ENCODE results near the gene ATM.
"Not testable (repeated sequence)": the region's sequence is repeated elsewhere in the genome, so short reads cannot be mapped to it uniquely, and the experiment has no call there.

The ATM gene

DNA sequence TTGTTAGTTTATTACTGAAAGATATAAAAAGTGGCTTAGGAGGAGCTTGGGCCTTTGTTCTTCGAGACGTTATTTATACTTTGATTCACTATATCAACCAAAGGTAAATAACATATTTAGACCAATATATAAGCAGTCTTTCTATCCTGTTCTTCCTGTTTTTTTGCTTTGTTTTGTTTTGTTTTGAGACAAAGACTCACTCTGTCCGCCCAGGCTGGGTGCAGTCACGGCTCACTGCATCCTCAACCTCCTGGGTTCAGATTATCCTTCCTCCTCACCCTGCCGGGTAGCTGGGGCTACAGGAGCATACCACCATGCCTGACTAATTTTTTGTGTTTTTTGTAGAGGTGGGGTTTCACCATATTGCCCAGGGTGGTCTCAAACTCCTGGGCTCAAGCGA is 66.8 kb downstream of the ATM start:
- DNase-seq, result no peak

DNA sequence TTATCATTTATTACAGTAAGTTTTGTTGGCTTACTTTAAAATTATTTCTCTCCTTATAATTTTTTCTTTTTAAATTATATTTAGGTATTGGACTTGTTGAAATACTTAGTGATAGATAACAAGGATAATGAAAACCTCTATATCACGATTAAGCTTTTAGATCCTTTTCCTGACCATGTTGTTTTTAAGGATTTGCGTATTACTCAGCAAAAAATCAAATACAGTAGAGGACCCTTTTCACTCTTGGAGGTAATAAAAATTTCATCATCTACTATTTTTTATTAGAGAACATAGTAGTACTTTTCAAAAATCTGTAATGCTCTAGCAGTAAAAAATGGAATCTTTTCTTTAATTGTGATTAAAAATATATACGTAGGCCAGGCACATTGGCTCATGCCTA is 70.4 kb downstream of the ATM start:
- DNase-seq, result no peak

DNA sequence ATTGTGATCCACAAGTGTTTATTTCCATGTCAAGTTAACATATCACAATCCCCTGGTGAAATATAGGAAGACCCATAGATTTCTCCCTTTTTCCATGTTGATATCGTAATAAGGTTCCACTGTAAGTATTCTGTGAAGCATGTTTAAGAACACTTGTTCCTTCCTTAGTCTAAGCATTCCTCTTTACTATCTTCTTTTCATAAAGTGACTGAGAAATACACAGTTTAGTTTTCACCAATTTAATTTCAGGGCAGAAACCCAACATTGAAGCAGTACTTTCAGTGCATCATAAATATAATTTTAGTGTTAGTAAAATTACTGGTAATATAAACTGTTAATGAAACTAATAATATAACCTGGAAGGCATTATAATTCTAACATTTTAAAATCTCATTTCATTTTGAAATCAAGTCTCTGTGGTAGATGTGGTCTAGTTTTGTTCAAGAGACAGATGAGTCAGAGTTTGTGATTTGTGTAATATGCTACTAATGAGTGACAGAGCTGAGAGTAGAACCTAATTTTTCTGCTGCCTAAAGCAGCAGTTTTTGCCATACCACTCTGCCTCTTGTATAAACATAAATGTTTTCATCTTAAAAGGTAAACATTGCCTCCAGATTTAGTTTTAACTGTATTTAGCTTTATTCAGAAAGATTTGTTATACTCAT is 79.4 kb downstream of the ATM start:
- DNase-seq, result no peak

DNA sequence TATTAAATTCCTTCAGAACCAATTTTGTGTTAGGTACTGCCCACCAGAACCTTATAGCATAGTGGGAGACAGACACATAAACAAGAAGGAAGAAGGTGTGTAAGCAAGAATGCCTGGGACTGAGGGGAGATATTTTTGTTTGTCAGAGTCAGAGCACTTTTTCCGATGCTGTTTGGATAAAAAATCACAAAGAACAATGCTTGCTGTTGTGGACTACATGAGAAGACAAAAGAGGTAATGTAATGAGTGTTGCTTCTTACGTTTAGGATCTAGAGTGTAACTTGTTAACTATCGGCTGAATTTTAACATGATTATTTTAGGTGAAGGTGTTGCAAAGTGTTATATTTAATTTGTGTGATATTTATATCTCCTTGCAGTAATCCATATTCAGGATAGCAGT is 84.9 kb downstream of the ATM start:
- no peak for DNase-seq

DNA sequence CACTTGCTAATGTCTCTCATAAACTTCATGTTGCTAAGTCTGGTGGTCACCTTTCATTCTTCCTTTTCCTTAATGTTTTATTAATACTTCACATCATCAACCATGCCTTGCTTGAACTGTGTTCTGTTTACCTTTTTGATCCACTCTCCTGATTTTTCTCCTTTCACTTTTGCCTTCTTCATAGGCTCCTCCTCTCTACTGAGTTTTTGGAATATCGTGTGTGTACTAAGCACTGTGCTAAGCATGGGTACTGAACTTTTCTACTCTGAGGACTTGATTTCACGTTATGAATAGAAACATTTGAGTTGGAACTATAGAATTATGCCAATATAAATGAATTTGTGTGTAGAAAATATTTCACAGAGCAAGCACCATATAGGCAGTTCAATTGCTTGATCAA is 90.6 kb downstream of the ATM start:
- no peak for DNase-seq

DNA sequence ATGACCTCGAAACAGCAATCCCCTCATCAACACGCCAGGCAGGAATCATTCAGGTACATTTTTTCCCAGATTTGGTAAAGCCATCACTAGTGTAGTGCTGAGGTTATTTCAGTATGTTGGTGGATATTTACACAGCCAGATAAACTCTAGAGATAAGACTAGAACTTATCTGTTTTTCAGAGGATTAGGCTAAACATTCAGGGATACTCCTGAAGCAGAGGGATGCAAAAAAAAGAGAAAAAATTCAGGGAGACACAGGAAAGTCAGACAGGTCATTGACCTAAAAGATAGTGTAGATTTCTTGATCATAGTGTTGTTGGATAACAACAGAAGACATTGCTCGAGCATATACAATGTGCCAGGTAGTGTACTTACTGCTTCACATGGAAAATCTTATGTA is 93.2 kb downstream of the ATM start:
- no peak for DNase-seq

DNA sequence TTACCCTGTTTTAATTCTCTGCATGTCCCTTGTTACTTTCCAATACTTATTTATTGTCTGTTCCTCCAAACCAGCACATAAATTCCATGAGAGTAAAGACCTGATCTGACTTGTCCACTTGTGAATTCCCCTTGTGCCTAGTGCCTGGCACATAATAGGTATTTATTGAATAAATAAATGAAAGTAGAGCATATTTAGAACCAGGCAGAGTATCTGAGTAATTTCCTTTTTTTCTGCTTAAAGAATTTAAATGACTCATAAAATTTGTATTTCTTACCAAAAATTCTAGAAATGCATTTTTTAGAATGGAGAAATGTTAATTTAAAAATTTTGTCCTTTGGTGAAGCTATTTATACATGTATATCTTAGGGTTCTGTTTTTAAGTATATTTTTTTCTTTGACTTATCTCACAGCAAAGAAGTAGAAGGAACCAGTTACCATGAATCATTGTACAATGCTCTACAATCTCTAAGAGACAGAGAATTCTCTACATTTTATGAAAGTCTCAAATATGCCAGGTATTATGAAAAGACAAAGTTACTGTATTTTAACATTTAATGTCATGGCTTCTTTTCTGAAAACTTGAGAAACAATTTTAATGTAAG is 96.8 kb downstream of the ATM start:
- no peak for DNase-seq

DNA sequence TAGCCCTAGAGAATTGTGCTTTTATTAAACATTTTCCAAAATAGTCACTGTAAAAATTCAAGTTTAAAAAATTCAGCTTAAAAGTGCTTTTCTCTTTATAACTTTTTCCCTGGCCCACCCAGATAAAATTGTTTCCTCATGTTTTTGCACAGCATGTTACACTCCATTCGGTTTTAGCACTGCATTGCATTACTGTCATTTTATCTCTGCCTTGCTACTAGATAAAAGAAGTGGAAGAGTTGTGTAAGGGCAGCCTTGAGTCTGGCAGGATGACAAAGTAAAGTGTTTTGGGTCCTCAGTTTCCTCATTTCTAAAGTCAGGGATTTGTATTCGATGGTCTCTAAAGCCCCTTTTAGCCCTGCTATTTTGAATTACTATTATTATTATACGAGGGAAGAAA is 99.8 kb downstream of the ATM start:
- no peak for DNase-seq

DNA sequence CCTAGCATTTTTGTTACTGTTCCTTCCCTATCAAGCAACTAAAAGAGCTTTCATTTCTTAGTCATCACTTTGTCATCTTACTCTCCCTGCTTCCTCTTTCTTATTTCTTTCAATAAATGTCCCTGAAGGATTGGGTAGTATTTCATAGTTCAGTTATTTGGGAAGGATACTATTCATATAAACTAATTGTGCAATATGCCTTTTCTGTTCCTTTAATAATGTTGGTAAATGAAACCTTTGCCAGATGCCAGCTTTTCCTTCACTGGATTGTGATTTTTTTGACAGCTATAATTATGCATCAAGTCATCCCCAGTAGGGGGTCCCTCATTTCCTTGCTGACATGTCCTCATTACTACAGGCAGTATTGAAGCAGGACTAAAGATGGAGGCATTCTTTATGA is 101.7 kb downstream of the ATM start:
- no peak for DNase-seq

DNA sequence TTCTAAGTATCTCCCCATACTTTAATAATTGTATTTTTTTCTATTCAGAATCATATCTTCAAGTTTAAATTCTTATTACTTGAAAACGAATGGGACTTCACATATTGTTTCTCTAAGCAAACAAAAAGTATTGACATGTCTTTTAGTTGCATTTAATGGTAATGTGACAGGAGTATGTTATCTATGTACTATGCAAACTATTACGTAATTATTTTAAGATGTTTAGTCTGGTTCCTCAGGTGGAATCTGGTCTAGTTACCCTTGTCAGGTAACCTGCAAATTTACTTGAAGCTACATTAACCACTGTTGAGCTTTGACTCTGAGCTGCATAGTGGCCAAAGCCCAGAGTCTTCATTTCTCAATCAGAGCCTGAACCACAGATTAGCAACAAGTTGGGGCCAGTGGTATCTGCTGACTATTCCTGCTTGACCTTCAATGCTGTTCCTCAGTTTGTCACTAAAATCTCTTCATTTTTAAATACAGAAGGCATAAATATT is 110.6 kb downstream of the ATM start:
- DNase-seq, result no peak

DNA sequence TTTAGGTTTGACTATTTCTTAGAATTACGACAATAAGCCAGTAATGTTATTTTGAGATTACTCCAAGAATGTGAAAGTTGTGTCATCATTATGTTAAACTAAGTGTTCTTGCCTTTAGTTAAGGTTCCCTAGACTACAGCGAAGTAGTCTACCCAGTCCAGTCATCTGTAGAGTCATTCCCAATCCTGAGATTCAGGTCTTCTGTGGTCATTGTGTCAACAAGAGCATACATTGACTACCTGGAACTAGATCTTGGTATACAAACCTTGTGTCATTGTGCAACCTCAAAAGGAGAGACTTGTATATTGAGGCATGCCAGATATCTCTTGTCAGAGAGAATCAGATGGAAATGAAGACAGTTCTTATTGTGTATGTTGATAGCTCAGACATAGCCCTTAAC is 115.9 kb downstream of the ATM start:
- no peak for DNase-seq

DNA sequence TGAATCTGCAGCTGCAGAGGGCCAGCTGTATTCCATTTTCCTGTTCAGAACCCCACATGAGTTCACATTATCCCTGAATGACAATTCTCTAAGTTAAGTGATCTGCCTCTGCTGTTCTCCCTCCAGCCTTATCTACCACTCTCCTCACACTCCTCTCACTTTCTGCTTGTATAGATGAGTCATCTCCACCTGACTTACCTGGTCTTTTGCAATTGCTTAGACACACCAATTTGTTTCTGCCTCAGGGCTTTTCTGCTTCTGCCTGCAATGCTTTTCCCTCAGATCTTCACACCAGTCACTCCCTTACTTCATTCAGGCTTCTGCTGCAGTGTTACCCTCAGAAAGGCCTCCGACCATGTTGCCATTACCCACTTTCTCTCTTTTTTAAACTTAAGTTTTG is 118.1 kb downstream of the ATM start:
- DNase-seq, result peak; percentile 12

DNA sequence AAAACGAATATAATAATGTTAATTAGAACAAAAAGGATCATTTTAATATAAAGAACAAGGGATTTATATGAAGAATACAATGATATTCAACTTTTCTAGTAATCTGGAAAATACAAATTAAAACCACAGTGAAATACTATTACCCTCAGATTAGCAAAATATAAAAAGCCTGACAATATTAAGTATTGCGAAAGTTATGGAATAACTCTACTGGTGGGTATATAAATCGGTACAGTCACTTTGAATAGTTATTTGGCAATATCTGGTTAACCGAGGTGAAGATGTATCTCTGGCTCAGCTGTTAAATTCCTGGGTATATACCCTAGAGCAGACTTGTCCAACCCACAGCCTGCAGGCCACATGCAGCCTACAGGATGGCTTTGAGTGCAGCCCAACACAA is 118.8 kb downstream of the ATM start:
- no peak for DNase-seq

DNA sequence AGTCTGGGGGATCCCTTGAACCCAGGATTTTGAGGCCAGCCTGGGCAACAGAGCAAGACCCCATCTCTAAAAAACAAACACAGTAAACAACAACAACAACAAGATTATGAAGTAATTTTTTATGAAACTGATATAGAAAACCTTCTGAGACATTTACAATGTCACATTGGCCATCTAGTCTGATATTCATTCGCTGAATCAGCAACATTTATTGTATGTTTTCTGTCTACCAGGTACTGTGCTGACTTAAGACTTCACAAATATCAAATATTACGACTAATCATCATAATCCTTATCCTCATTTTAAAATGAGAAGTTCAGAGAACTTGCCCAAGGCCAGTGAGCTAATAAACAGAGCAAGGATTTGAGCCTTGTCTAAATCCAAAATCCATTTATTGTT is 120.8 kb downstream of the ATM start:
- DNase-seq, result no peak

DNA sequence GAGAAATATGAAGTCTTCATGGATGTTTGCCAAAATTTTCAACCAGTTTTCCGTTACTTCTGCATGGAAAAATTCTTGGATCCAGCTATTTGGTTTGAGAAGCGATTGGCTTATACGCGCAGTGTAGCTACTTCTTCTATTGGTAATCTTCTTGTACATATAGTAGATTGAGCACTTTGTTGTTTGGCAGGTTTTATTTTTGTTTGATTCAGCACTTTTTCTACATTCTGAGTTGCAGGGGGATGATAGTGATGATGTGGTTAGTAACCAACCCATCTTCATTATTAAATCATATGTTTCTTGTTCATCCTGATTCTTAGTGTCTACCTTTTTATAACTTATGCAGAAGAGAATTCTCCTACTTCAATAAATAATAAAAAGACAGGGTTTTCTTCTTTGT is 122.9 kb downstream of the ATM start:
- no peak for DNase-seq

DNA sequence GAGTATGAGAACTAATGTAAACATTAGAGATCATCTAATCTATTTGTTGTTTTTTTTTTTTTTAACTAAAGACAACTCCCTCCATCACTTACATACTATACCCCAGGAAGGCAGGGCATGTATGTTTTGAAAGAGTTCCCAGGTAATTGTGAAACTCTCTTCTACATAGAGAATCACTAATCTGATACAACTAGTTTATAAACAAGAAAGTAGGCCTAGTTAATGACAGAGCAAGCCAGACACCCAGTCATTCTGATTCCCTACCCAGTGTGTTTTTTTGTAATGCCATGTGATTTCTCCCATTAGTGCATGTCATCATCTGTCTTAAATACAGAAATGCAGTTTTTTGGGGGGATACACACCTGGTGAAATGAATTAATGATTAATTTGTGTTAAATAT is 123.6 kb downstream of the ATM start:
- DNase-seq, result no peak

DNA sequence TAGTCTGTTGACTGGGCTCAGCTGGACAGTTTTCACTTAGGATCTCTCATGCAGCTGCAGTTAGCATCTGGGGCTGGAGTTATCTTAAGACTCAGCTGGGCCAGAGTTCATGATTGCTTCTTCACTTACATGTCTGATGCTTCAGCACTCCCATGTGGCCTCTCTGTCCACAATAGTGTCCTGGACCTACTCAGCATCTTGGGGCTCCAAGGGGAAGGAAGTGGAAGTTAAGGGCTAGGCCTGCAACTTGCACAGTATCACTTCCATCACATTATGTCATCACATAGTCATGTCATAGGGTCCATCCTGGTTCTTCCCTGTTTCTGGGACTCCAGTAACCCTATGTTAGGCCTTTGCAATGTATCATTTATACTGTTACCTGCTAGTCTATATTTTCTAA is 128.6 kb downstream of the ATM start:
- DNase-seq, result no peak

DNA sequence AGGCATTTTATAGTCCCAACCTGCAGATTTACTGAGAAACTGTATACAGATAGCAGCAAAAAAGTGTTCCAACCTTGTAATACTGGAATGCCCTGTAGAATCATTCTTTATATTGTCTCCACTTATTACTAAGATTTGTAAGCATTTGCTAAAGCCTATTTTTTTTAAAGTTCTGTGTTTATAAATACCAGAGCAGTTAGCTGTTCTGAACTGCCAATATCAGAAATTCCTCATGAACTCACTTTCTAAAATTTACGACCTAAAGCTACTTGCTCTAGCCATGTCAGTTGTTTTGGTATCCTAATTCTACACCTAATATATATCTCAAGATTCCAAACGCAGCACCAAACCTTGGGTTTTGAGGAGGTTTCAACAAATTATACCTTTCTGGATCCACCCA is 141.3 kb downstream of the ATM start:
- DNase-seq, result no peak

DNA sequence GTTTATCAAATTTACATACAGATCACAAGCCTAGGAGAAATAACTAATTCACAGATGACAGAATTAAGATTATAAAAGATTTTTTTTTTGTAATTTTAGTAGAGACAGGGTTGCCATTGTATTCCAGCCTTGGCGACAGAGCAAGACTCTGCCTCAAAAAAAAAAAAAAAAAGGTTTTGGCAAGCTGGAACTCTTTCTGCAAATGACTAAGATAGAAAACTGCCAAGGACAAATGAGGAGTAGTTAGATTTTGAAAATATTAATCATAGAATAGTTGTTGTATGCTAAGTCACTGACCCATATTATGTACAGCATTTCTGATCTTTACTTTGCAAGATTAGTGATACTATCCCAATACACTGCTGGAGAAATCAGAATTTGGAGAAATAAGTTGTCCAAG is 145.3 kb downstream of the ATM start:
- no peak for DNase-seq

DNA sequence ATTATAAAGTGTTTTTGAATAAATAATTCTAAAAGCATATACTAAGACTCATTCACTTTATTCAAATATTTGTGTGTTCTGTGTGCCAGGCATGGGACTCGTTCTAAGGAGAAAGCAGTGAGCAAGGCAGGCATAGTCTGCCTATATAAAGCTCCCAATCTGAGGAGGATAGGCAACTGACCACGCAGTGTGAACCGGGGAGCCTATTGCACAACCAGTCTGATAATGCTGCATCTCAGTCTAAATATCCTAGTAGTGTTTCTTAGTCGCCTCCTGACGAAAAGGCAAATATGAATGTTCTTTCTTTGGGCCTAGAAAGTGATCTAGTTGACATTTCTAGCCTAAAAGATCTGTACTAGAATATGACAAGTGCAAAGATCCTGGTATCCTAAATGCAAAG is 146.2 kb downstream of the ATM start:
- DNase-seq, result no peak

DNA sequence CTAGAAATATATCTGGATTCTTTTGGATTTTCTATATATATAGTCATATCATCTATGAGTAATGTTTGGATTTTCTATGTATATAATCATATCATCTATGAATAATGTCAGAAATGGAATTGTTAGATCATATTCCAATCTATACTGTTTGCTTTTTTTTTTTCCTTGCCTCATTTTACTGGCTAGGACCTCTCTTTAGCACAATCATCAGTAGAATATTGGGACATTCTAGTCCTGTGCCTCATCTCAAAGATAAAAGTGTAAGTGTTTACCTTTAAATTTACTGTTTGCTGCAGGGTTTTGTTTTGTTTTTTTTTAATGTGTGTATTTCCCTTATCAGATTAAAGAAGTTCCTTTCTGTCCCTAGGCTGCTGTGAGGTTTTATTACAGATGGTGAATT is 147.4 kb downstream of the ATM start:
- DNase-seq, result no peak

DNA sequence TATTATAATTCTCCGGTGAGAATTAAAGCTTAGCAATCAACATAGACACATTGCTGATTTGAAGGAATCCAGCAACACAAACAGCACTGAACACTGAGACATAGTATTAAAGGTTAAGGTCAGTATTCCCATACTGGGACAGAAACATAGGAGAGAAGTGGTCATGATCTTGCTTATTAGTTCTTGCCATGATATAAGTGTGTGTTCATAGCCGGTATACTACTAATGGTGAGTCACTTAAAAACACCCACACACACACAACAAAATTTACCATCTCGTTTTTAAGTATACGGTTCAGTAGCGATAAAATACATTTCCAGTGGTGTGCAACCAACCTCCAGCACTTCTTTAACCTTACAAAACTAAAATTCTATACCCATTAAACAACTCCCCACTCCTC is 148.1 kb downstream of the ATM start:
- no peak for DNase-seq

DNA sequence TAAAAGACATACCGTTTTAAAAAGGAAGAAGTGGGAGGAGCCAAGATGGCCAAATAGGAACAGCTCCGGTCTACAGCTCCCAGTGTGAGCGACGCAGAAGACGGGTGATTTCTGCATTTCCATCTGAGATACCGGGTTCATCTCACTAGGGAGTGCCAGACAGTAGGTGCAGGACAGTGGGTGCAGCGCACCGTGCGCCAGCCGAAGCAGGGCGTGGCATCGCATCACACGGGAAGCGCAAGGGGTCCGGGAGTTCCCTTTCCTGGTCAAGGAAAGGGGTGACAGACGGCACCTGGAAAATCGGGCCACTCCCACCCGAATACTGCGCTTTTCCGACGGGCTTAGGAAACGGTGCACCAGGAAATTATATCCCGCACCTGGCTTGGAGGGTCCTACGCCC is 150.6 kb downstream of the ATM start:
- DNase-seq, result not testable (repeated sequence)

DNA sequence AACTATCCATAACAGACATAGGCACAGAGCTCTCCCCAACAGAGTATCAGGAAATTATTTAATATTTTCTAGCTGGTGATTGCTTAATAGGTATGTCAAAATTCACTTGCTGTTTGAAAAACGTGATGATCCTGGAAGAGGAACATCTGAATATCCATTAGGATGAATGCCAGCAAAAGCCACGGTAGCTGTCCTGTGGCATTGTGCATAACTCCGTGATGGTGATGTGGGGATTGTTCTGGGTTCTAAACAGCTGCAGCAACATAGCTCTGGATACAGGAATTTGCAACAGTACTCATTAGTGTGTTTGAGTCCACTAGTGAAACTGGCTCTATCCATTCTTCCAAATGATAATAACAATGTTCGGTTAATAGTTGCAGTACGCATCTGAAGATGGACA is 165.7 kb downstream of the ATM start:
- DNase-seq, result no peak

DNA sequence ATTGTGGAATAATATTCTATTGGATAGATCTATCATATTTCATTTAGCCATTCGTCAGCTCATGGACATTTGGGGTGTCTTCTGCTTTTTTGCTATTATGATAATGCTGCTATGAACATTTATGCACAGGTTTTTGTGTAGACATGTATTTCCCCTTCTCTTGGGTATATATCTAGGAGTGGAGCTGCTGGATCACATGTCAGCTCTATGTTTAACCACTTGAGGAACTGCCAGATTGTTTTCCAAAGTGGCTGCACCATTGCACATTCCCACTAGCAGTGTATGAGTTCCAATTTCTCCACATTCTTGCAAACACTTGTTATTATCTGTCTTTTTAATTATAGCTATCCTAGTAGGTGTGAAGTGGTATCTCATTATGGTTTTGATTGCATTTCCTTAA is 169.5 kb downstream of the ATM start:
- no peak for DNase-seq

All from NK-92 treated with Interleukin-12 subunit alpha and Interleukin-12 subunit beta, amount 100 ng/mL, for 24 hours (cell line).